Colonic mucosa (tissue), 4 donors: ENCODE measurements around the gene AXDND1. TPM values are rescaled to one million over a fixed set of nuclear protein-coding genes. Genes with fewer than 3 reads are reported as not detected.

Experiments
- DNase-seq: peaks from one replicate; pipeline ENCODE4 v3.0.0-alpha.2; 2020
- H3K27ac ChIP-seq: fragments of 200-600 bp; one replicate; pipeline ENCODE4 v1.8.0; 2021
- H3K27me3 ChIP-seq: fragments of 200-600 bp; one replicate; pipeline ENCODE4 v1.8.0; 2021
- H3K36me3 ChIP-seq: fragments of 200-600 bp; one replicate; pipeline ENCODE4 v1.8.0; 2021
- H3K4me1 ChIP-seq: fragments of 200-600 bp; one replicate; pipeline ENCODE4 v1.8.0; 2021; ENCODE audit warnings: mild to moderate bottlenecking
- H3K4me3 ChIP-seq: fragments of 200-600 bp; one replicate; pipeline ENCODE4 v1.8.0; 2021
- H3K9ac ChIP-seq, 2 donors: one replicate each; pipeline ENCODE4 v1.7.0; 2013; ENCODE audit warnings: control low read depth in 2 of 2, low read depth in 2 of 2, low read length in 2 of 2
- H3K9me3 ChIP-seq: fragments of 200-600 bp; one replicate; pipeline ENCODE4 v1.8.0; 2021
- CTCF ChIP-seq: fragments of 200-600 bp; IDR thresholded peaks from one replicate; pipeline ENCODE4 v1.8.0; 2022; ENCODE audit warnings: antibody characterized with exemption, mild to moderate bottlenecking
- intact Hi-C: fragments of 100-400 bp; cut with DNase I; formaldehyde crosslinking; loops from one replicate; pipeline ENCODE4 v1.14.1; 2022
- total RNA-seq, 2 donors: library from RNA; stranded (reverse); fragmentation: NEBNext Ultra II Directional in 1 of 2; extraction: Animal tissue kit (Norgen Biotek cat#: 25700) in 1 of 2; gene quantifications; one replicate each; pipeline ENCODE4 v1.2.1, GENCODE V29; 2021
- donor health status: healthy.
- donor health status: DM: no; HTN: no; CAD: no.
- donor health status: DM: no; HTN: no; CAD: no.

The AXDND1 gene
- total RNA-seq, 2 donors from 2014 or later, result 2.8 to 7.9 TPM

- TF ChIP-seq CTCF, result no peak
- no peak for DNase-seq
- Histone ChIP-seq H3K36me3 (no peaks in the 10 kb centered on the region), H3K4me1 (no peaks in the 10 kb centered on the region), H3K9me3 (no peaks in the 10 kb centered on the region), H3K27ac (no peak overlapping the region), H3K4me3 (no peak overlapping the region), H3K9ac (no peak overlapping the region), H3K27me3 (no peaks in the 10 kb centered on the region)
- intact Hi-C loops, result no loop called here
These were observed 31.3 kb upstream of the AXDND1 start for GRCh38 chr1:179334440-179334839.

- H3K4me3 ChIP-seq, result no peak overlapping the region
- no peak for TF ChIP-seq CTCF
- intact Hi-C loops, result no loop called here
- H3K27ac ChIP-seq, result no peak overlapping the region
- no peaks in the 10 kb centered on the region for H3K4me1 ChIP-seq
- no peaks in the 10 kb centered on the region for H3K9me3 ChIP-seq
- no peaks in the 10 kb centered on the region for H3K27me3 ChIP-seq
- no peaks in the 10 kb centered on the region for H3K36me3 ChIP-seq
- DNase-seq, result peak; percentile 20
- no peak overlapping the region for H3K9ac ChIP-seq
These were observed 28.5 kb upstream of the AXDND1 start for GRCh38 chr1:179337288-179337687.

DNA sequence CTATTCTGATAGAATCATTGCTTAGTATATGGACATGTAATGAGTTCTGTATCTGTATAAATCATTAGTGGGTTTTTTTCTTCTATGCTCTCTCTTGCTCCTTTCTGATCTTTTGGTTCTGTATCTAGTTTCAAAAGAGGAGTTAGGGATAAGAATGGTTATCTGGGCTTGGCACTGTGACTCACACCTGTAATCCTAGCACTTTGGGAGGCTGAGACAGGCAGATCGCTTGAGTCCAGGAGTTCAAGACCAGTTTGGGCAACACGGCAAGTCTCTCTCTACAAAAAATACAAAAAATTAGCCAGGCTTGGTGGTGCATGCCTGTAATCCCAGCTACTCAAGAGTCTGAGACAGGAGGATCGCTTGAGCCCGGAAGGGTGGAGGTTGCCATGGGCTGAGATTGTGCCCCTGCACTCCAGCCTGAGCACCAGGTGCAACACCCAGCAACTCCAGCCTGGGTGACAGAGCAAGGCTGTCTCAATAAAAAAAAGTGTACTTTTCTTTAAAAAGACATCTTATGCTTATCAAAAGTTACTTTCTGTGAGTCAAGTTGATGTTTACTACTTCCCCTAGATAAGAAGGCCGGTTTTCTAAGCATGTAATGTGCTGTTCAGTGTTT is 27.7 kb upstream of the AXDND1 start:
- intact Hi-C loops, result no loop called here
- H3K27ac ChIP-seq, result no peak overlapping the region
- no peaks in the 10 kb centered on the region for H3K27me3 ChIP-seq
- H3K4me3 ChIP-seq, result no peak overlapping the region
- no peaks in the 10 kb centered on the region for H3K9me3 ChIP-seq
- no peak overlapping the region for H3K9ac ChIP-seq
- H3K4me1 ChIP-seq, result no peaks in the 10 kb centered on the region
- no peak for DNase-seq
- TF ChIP-seq CTCF, result no peak
- no peaks in the 10 kb centered on the region for H3K36me3 ChIP-seq

DNA sequence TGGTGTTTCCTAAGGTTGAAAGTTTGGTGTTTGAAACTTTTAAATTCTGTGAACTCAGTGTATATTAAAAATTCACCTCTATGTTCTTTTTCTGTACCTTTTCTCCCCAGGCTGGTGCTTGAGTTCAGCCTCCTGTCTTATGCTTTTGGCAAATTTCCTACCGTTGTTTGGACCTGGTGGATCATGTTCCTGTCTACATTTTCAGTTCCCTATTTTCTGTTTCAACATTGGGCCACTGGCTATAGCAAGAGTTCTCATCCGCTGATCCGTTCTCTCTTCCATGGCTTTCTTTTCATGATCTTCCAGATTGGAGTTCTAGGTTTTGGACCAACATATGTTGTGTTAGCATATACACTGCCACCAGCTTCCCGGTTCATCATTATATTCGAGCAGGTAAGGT is 24.9 kb upstream of the AXDND1 start:
- no peak overlapping the region for H3K4me3 ChIP-seq
- no peak overlapping the region for H3K27ac ChIP-seq
- no peak for TF ChIP-seq CTCF
- intact Hi-C loops, result no loop called here
- DNase-seq, result no peak
- no peak overlapping the region for H3K9ac ChIP-seq
- no peaks in the 10 kb centered on the region for H3K4me1 ChIP-seq
- H3K36me3 ChIP-seq, result no peaks in the 10 kb centered on the region
- no peaks in the 10 kb centered on the region for H3K27me3 ChIP-seq
- no peaks in the 10 kb centered on the region for H3K9me3 ChIP-seq

DNA sequence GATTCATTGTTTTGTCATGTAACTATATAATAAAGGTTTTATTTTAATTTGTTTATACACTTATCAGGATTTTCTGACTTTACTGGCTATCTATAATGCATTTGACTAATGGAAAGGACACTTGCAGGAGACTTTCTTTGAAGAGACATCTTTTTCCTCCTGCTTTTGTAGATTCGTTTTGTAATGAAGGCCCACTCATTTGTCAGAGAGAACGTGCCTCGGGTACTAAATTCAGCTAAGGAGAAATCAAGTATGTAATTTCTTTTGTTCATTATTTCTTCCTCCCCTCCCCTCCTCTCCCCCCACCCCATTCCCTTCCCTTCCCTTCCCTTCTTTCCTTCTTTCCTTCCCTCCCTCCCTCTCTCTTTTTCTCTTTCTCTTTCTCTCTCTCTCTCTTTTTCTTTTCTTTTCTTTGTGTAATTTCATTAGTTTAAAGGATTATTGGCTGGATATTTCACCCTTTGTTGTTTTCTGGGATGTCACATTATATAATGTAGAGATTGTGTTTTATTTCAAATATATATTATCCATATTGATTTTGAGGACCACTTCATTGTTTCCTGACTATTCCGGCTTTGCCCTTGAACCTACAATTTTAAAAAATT is 23.7 kb upstream of the AXDND1 start:
- no peaks in the 10 kb centered on the region for H3K27me3 ChIP-seq
- intact Hi-C loops, result no loop called here
- H3K9ac ChIP-seq, result no peak overlapping the region
- no peak overlapping the region for H3K27ac ChIP-seq
- H3K4me3 ChIP-seq, result no peak overlapping the region
- no peak for DNase-seq
- no peak for TF ChIP-seq CTCF
- H3K4me1 ChIP-seq, result no peaks in the 10 kb centered on the region
- no peaks in the 10 kb centered on the region for H3K9me3 ChIP-seq
- no peaks in the 10 kb centered on the region for H3K36me3 ChIP-seq
